ENCODE results near the gene CRYL1.

GRCh38 chr13:20401931-20402856 is 123.5 kb downstream of the CRYL1 start:
- TF ChIP-seq REST (IDR thresholded peaks at IDR 0.05; ENCODE audit: low read depth, low read length) (no peak), EZH2phosphoT487 (IDR thresholded peaks at IDR 0.05; ENCODE audit: borderline replicate concordance, low read depth) (no peak), GABPA (IDR thresholded peaks at IDR 0.05; ENCODE audit: low read depth) (no peak), POLR2AphosphoS5 (IDR thresholded peaks at IDR 0.05; ENCODE audit: low read depth, low read length) (no peak), CTCF (IDR thresholded peaks at IDR 0.05) (no peak), JUND (IDR thresholded peaks at IDR 0.05) (no peak), NFIC (IDR thresholded peaks at IDR 0.05; ENCODE audit: borderline replicate concordance) (no peak)

All from SK-N-SH (cell line).